H1 (cell line): ENCODE data around the gene IL1RAP. TPM values are rescaled to one million over a fixed set of nuclear protein-coding genes. Genes with fewer than 3 reads are reported as not detected.

ENCODE experiments used
- CTCF ChIA-PET: fragments of 300-600 bp; sonication (Branson Sonifier 250); formaldehyde crosslinking; loops from one replicate; lab custom pipeline; 2021; ENCODE audit not compliant: partially characterized antibody; lab: Charles Lee
- POLR2A ChIA-PET: fragments of 300-600 bp; sonication (Branson Sonifier 250); formaldehyde crosslinking; loops from one replicate; lab custom pipeline; 2021; ENCODE audit warnings: inconsistent platforms; ENCODE audit not compliant: partially characterized antibody; lab: Charles Lee
- DNase-seq, 2 experiments: peaks; one replicate each; pipeline versions ENCODE4 v3.0.0 to v3.0.0-alpha.2; 2010 to 2022; ENCODE audit warnings: low spot score in 2 of 2, low read depth in 1 of 2, mixed read lengths in 1 of 2
- FAIRE-seq: peaks from 2 replicates; lab custom pipeline; 2011; peaks lifted over from hg19 to GRCh38; lab: Jason Lieb, UNC
- H2AFZ ChIP-seq: 2 replicates; pipeline ENCODE4 v1.8.1; 2012; ENCODE audit warnings: low read length, inconsistent platforms
- H2AK5ac ChIP-seq: 2 replicates; pipeline ENCODE4 v1.6.1; 2013; ENCODE audit warnings: low read depth, low read length
- H2BK120ac ChIP-seq: replicated peaks from 2 replicates; pipeline ENCODE3; 2013; ENCODE audit warnings: low read depth, low read length, inconsistent platforms
- H2BK12ac ChIP-seq: 2 replicates; pipeline ENCODE4 v1.6.1; 2013; ENCODE audit warnings: low read depth, low read length
- H2BK15ac ChIP-seq: 2 replicates; pipeline ENCODE4 v1.6.1; 2013; ENCODE audit warnings: low read length
- H2BK20ac ChIP-seq: 2 replicates; pipeline ENCODE4 v1.6.1; 2013; ENCODE audit warnings: low read length
- H2BK5ac ChIP-seq: 2 replicates; pipeline ENCODE4 v1.6.1; 2013; ENCODE audit warnings: low read depth, low read length
- H3K14ac ChIP-seq: 2 replicates; pipeline ENCODE4 v1.6.1; 2013; ENCODE audit warnings: inconsistent platforms; ENCODE audit not compliant: insufficient read length
- H3K18ac ChIP-seq: 2 replicates; pipeline ENCODE4 v1.6.1; 2013; ENCODE audit warnings: low read length; ENCODE audit errors: extremely low read depth
- H3K23ac ChIP-seq: 2 replicates; pipeline ENCODE4 v1.6.1; 2013; ENCODE audit warnings: inconsistent platforms; ENCODE audit not compliant: insufficient read length
- H3K23me2 ChIP-seq: 2 replicates; pipeline ENCODE4 v1.6.1; 2013; ENCODE audit warnings: low read depth, low read length
- H3K27ac ChIP-seq: 2 replicates; pipeline ENCODE4 v1.6.1; 2011; ENCODE audit warnings: low read depth, low read length, inconsistent platforms
- H3K27me3 ChIP-seq, 4 experiments: replicated peaks in 1 of 4; 1 replicate in 1 of 4; 2 replicates in 3 of 4; pipeline versions ENCODE4 v1.6.1 to v1.8.1; 2011 to 2013; ENCODE audit warnings: low read length in 3 of 4, mild to moderate bottlenecking in 3 of 4, inconsistent platforms in 2 of 4, mixed read lengths in 2 of 4, moderate library complexity in 1 of 4; ENCODE audit not compliant: control insufficient read depth in 3 of 4, insufficient read depth in 3 of 4; ENCODE audit errors: extremely low read depth in 1 of 4
- H3K36me3 ChIP-seq, 4 experiments: 2 replicates each; pipeline versions ENCODE4 v1.6.1 to v1.8.1; 2011 to 2013; ENCODE audit warnings: mild to moderate bottlenecking in 4 of 4, low read length in 3 of 4, moderate library complexity in 2 of 4, control low read depth in 1 of 4, inconsistent platforms in 1 of 4; ENCODE audit not compliant: insufficient read depth in 4 of 4, control insufficient read depth in 2 of 4
- H3K4ac ChIP-seq: replicated peaks from 2 replicates; pipeline ENCODE3; 2013; ENCODE audit warnings: low read length, low read depth, mixed read lengths, inconsistent platforms; ENCODE audit not compliant: insufficient read length
- H3K4me1 ChIP-seq, 4 experiments: replicated peaks in 1 of 4; 1 replicate in 1 of 4; 2 replicates in 3 of 4; pipeline versions ENCODE4 v1.6.1 to v1.8.1; 2011 to 2013; ENCODE audit warnings: low read length in 3 of 4, inconsistent platforms in 2 of 4, mixed read lengths in 1 of 4; ENCODE audit not compliant: insufficient read depth in 4 of 4, control insufficient read depth in 3 of 4
- H3K4me2 ChIP-seq, 2 experiments: 2 replicates each; pipeline versions ENCODE4 v1.6.1 to v1.8.1; 2011 to 2013; ENCODE audit warnings: low read depth in 2 of 2, low read length in 2 of 2, control low read depth in 1 of 2, inconsistent platforms in 1 of 2, mild to moderate bottlenecking in 1 of 2; ENCODE audit not compliant: insufficient read depth in 1 of 2
- H3K4me3 ChIP-seq, 4 experiments: fragments of 200-600, 300-600 bp in 1 of 4; sonication (generic), shearing (Covaris generic), sonication (Bioruptor Twin) in 1 of 4; 2 replicates each; pipeline versions ENCODE4 v1.5.1 to v1.8.1; 2011 to 2016; ENCODE audit warnings: low read length in 4 of 4, low read depth in 3 of 4, control low read depth in 2 of 4, inconsistent platforms in 2 of 4, mild to moderate bottlenecking in 2 of 4, mixed read lengths in 1 of 4, moderate library complexity in 1 of 4; ENCODE audit not compliant: insufficient read depth in 2 of 4; ENCODE audit errors: extremely low read depth in 1 of 4
- H3K56ac ChIP-seq: replicated peaks from 2 replicates; pipeline ENCODE3; 2013; ENCODE audit warnings: low read depth, mild to moderate bottlenecking, mixed read lengths, low read length, inconsistent platforms; ENCODE audit not compliant: insufficient read length
- H3K79me1 ChIP-seq: 2 replicates; pipeline ENCODE4 v1.6.1; 2013; ENCODE audit warnings: low read depth, low read length, control low read depth
- H3K79me2 ChIP-seq, 2 experiments: 2 replicates each; pipeline versions ENCODE4 v1.6.1 to v1.8.1; 2012 to 2013; ENCODE audit warnings: low read length in 2 of 2, mild to moderate bottlenecking in 2 of 2, inconsistent platforms in 1 of 2; ENCODE audit not compliant: insufficient read depth in 2 of 2, control insufficient read depth in 1 of 2
- H3K9ac ChIP-seq, 4 experiments: replicated peaks in 1 of 4; 1 replicate in 1 of 4; 2 replicates in 3 of 4; pipeline versions ENCODE4 v1.6.1 to v1.8.1; 2011 to 2013; ENCODE audit warnings: low read depth in 3 of 4, low read length in 3 of 4, control low read depth in 2 of 4, mild to moderate bottlenecking in 2 of 4, moderate library complexity in 2 of 4, inconsistent platforms in 1 of 4; ENCODE audit errors: extremely low read depth in 1 of 4
- H3K9me3 ChIP-seq, 2 experiments: 2 replicates each; pipeline versions ENCODE4 v1.6.1 to v1.8.1; 2012 to 2013; ENCODE audit warnings: mild to moderate bottlenecking in 2 of 2, moderate library complexity in 2 of 2, control low read depth in 1 of 2, inconsistent platforms in 1 of 2, low read depth in 1 of 2, low read length in 1 of 2, mixed read lengths in 1 of 2; ENCODE audit not compliant: insufficient read depth in 2 of 2
- H4K20me1 ChIP-seq, 2 experiments: replicated peaks in 1 of 2; 2 replicates each; pipeline versions ENCODE3 to v1.8.1; 2011 to 2013; ENCODE audit warnings: inconsistent platforms in 2 of 2, low read length in 2 of 2, mild to moderate bottlenecking in 1 of 2; ENCODE audit not compliant: insufficient read depth in 2 of 2, control insufficient read depth in 1 of 2
- H4K5ac ChIP-seq: 2 replicates; pipeline ENCODE4 v1.6.1; 2013; ENCODE audit warnings: low read length, low read depth, mixed read lengths, inconsistent platforms; ENCODE audit not compliant: insufficient read length
- H4K8ac ChIP-seq: 2 replicates; pipeline ENCODE4 v1.8.0; 2013; ENCODE audit warnings: mild to moderate bottlenecking, moderate library complexity, low read length, inconsistent platforms; ENCODE audit not compliant: insufficient read depth; ENCODE audit errors: extremely low read depth
- H4K91ac ChIP-seq: replicated peaks from 2 replicates; pipeline ENCODE3; 2013; ENCODE audit warnings: low read length, mixed read lengths, inconsistent platforms; ENCODE audit not compliant: insufficient read length
- BACH1 ChIP-seq: IDR thresholded peaks from 2 replicates; pipeline ENCODE4 v1.6.1; 2012; ENCODE audit warnings: low read length, improper control_type of control experiment
- BCL11A ChIP-seq, 2 experiments: IDR thresholded peaks; one replicate each; pipeline ENCODE4 v1.6.1; 2011; ENCODE audit warnings: low read depth in 2 of 2, low read length in 2 of 2, mild to moderate bottlenecking in 2 of 2
- CBX8 ChIP-seq: fragments of 300-800, 300-1000 bp; sonication (generic); IDR thresholded peaks from 2 replicates; pipeline ENCODE4 v1.7.1; 2016; ENCODE audit warnings: low read depth, low read length, borderline replicate concordance
- FOSL1 ChIP-seq: IDR thresholded peaks from 2 replicates; pipeline ENCODE4 v1.6.1; 2011; ENCODE audit warnings: mild to moderate bottlenecking, low read depth, low read length, moderate library complexity; ENCODE audit not compliant: insufficient read depth
- KDM4A ChIP-seq: IDR thresholded peaks from one replicate; pipeline ENCODE4 v1.7.1; 2012; ENCODE audit warnings: low read depth, mild to moderate bottlenecking, moderate library complexity, low read length, inconsistent platforms; ENCODE audit not compliant: severe bottlenecking
- KDM5A ChIP-seq: fragments of 200-600 bp; IDR thresholded peaks from 2 replicates; pipeline ENCODE4 v1.7.1; 2012; ENCODE audit warnings: mild to moderate bottlenecking, low read length, inconsistent platforms, mixed read lengths
- POLR2AphosphoS5 ChIP-seq: IDR thresholded peaks from 2 replicates; pipeline ENCODE4 v1.6.1; 2011; ENCODE audit warnings: low read depth, low read length
- SP1 ChIP-seq: IDR thresholded peaks from 2 replicates; pipeline ENCODE4 v1.6.1; 2011; ENCODE audit warnings: low read depth, low read length
- SUZ12 ChIP-seq: fragments of 200-600 bp; sonication (generic); IDR thresholded peaks from 2 replicates; pipeline ENCODE4 v1.6.1; 2012; ENCODE audit warnings: mild to moderate bottlenecking, inconsistent platforms, low read length, moderate library complexity, mixed read lengths
- TAF1 ChIP-seq: IDR thresholded peaks from 2 replicates; pipeline ENCODE4 v1.6.1; 2011; ENCODE audit warnings: mild to moderate bottlenecking, low read depth, low read length
- TCF12 ChIP-seq: IDR thresholded peaks from 2 replicates; pipeline ENCODE4 v1.6.1; 2011; ENCODE audit warnings: low read depth, mild to moderate bottlenecking, low read length
- TEAD4 ChIP-seq: IDR thresholded peaks from 2 replicates; pipeline ENCODE4 v1.6.1; 2012; ENCODE audit warnings: low read depth, low read length, inconsistent platforms, mixed read lengths
- WGBS, 2 experiments: shearing (Covaris generic) in 1 of 2; methylation state at CpG; one replicate each; pipeline versions ENCODE4 v1.1.6 to v1.1.7; 2013 to 2015; ENCODE audit warnings: low lambda C conversion rate in 2 of 2, mixed read lengths in 2 of 2, inconsistent platforms in 1 of 2, low coverage in 1 of 2, missing lambda C conversion rate in 1 of 2; ENCODE audit not compliant: insufficient replicate concordance in 2 of 2, insufficient coverage in 1 of 2, insufficient read length in 1 of 2; ENCODE audit errors: extremely low coverage in 1 of 2, missing lambda C conversion rate in 1 of 2; 5-methylcytosine and 5-hydroxymethylcytosine counted together
- polyA plus RNA-seq, 7 experiments: library from polyadenylated mRNA; depleted of rRNA in 3 of 7; stranded (reverse) in 5 of 7; unstranded in 2 of 7; fragments of >200 nt in 5 of 7; fragments of 200-250 nt in 2 of 7; gene quantifications; 1 replicate in 5 of 7; 2 replicates in 1 of 7; 4 replicates in 1 of 7; pipeline versions ENCODE4 v1.2.1 to v1.2.3, GENCODE V29; 2011 to 2013; ENCODE audit warnings: missing spikeins in 2 of 7, mixed read lengths in 2 of 7
- total RNA-seq: library from RNA; stranded (reverse); fragmentation: NEBNext Ultra II Directional; extraction: Animal tissue kit (Norgen Biotek cat#: 25700); gene quantifications from 2 replicates; pipeline ENCODE4 v1.2.1, GENCODE V29; 2021
- TF ChIP-seq, protein P1 (sequence below): IDR thresholded peaks from 2 replicates; pipeline ENCODE4 v1.6.1; 2012; ENCODE audit warnings: low read length, inconsistent platforms
- TF ChIP-seq, protein P2 (sequence below): IDR thresholded peaks from 2 replicates; pipeline ENCODE4 v1.6.1; 2012; ENCODE audit warnings: inconsistent platforms

The IL1RAP gene
- total and polyA plus RNA-seq, 2 of the 8 experiments (the other 6 are each of a cell fraction or from before 2014, with no cell fraction given), result 2.4 to 3.9 TPM

DNA sequence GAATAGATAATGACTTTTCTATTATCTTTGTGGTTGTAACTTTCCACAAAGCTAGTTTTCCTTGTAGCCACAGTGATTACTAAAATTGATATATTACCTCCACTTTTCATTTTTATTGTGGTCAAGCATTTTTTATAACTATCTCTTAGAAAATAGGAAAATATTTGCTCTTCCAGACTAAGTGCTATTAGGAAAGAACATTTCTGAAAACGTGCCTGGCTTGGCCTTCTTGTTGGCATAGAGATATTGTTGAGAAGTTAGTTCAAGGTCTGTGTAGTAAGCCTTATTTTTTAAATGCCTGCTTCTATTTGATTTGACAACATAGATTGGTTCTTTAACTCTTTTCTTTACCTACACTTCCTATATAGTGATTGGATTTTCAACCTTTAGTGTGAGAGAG is 101.7 kb downstream of the IL1RAP start:
- Histone ChIP-seq H3K36me3 (no peaks in the 10 kb centered on the region), H3K14ac (no peak overlapping the region), H3K27ac (no peak overlapping the region), H2BK20ac (no peak overlapping the region), H3K56ac (no peak overlapping the region), H3K18ac (no peak overlapping the region), H3K4ac (no peak overlapping the region), H4K20me1 (no peaks in the 10 kb centered on the region), H2BK5ac (no peak overlapping the region), H3K4me2 (no peak overlapping the region), H3K9me3 (no peaks in the 10 kb centered on the region), H4K5ac (no peak overlapping the region), H2AFZ (no peak overlapping the region), H2BK120ac (no peak overlapping the region), H3K4me1 (no peaks in the 10 kb centered on the region), H3K27me3 (no peaks in the 10 kb centered on the region), H3K79me2 (no peaks in the 10 kb centered on the region), H2BK15ac (no peak overlapping the region), H3K9ac (no peak overlapping the region), H2AK5ac (no peak overlapping the region), H3K4me3 (no peak overlapping the region), H4K91ac (no peak overlapping the region), H4K8ac (no peak overlapping the region), H3K79me1 (no peaks in the 10 kb centered on the region), H2BK12ac (no peak overlapping the region), H3K23me2 (no peaks in the 10 kb centered on the region), H3K23ac (no peak overlapping the region)
- WGBS, 2 experiments, result 81% methylated on average over 1 of the region's 1 CpG; no CpG with 5 or more reads in 1 of the 2 experiments
- CTCF ChIA-PET, result interaction anchor here (1.4 kb wide), 1 partner anchor 82 kb away, joined by 5 read pairs; no protein-coding TSS in a partner anchor
- DNase-seq, result no peak
- no peak for FAIRE-seq
- POLR2A ChIA-PET, result no interaction called here
- no peak for TF ChIP-seq SUZ12
- no peak for TF ChIP-seq KDM5A
- TF ChIP-seq, protein P1, sequence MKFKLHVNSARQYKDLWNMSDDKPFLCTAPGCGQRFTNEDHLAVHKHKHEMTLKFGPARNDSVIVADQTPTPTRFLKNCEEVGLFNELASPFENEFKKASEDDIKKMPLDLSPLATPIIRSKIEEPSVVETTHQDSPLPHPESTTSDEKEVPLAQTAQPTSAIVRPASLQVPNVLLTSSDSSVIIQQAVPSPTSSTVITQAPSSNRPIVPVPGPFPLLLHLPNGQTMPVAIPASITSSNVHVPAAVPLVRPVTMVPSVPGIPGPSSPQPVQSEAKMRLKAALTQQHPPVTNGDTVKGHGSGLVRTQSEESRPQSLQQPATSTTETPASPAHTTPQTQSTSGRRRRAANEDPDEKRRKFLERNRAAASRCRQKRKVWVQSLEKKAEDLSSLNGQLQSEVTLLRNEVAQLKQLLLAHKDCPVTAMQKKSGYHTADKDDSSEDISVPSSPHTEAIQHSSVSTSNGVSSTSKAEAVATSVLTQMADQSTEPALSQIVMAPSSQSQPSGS, result no peak
- no peak for TF ChIP-seq BCL11A (IDR thresholded peaks at IDR 0.05; ENCODE audit: low read depth in 2 of 2, low read length in 2 of 2)
- no peak for TF ChIP-seq TCF12
- no peak for TF ChIP-seq POLR2AphosphoS5
- TF ChIP-seq CBX8, result no peak
- TF ChIP-seq, protein P2, sequence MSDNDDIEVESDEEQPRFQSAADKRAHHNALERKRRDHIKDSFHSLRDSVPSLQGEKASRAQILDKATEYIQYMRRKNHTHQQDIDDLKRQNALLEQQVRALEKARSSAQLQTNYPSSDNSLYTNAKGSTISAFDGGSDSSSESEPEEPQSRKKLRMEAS, result no peak
- TF ChIP-seq SP1, result no peak
- no peak for TF ChIP-seq KDM4A
- no peak for TF ChIP-seq TAF1
- no peak for TF ChIP-seq TEAD4
- no peak for TF ChIP-seq FOSL1
- TF ChIP-seq BACH1, result no peak
